OCI-LY7 (cell line): ENCODE data around the gene VWA8.

ENCODE experiments used
- EZH2phosphoT487 ChIP-seq: fragments of 200-600 bp; sonication (generic); IDR thresholded peaks from 2 replicates; pipeline ENCODE4 v1.6.1; 2018; ENCODE audit warnings: low read depth, borderline replicate concordance, mild to moderate bottlenecking, mixed run types, antibody characterized with exemption, low read length, moderate library complexity, mixed read lengths
- TF ChIP-seq, protein P1 (sequence below): fragments of 200-600 bp; sonication (generic); conservative IDR thresholded peaks from 2 replicates; pipeline ENCODE4 v1.5.1; 2014; ENCODE audit warnings: mild to moderate bottlenecking, antibody characterized with exemption, low read length, moderate library complexity, mixed read lengths

DNA sequence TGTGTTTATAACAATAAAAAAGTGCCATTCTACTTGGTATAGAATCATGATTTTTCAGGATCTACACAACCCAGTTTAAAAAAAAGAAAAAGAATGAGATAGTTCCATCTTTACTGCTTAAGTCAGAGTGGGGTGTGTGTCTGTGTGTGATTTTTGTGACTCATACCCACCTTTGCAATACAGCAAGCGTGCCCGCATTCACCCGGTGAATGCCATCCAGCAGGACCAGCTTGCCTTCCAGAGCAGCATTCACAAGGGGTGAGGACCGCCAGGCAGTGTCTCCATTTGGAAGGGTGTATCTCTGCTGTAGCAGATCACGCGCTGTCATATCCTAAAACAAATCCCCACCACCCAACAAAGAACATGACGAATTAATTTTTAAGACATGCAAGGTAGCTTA is 127.7 kb downstream of the VWA8 start:
- TF ChIP-seq, protein P1, sequence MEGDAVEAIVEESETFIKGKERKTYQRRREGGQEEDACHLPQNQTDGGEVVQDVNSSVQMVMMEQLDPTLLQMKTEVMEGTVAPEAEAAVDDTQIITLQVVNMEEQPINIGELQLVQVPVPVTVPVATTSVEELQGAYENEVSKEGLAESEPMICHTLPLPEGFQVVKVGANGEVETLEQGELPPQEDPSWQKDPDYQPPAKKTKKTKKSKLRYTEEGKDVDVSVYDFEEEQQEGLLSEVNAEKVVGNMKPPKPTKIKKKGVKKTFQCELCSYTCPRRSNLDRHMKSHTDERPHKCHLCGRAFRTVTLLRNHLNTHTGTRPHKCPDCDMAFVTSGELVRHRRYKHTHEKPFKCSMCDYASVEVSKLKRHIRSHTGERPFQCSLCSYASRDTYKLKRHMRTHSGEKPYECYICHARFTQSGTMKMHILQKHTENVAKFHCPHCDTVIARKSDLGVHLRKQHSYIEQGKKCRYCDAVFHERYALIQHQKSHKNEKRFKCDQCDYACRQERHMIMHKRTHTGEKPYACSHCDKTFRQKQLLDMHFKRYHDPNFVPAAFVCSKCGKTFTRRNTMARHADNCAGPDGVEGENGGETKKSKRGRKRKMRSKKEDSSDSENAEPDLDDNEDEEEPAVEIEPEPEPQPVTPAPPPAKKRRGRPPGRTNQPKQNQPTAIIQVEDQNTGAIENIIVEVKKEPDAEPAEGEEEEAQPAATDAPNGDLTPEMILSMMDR, result no peak
- TF ChIP-seq EZH2phosphoT487, result no peak
